Effector memory CD8-positive, alpha-beta T cell (primary cell): ENCODE results near the gene RUFY2.

Experiments
- ATAC-seq: fragments of 150-1000 bp; cut with Tn5 transposase; replicated peaks from 2 replicates; pipeline ENCODE4 v1.10.0; 2021; ENCODE audit warnings: mild to moderate bottlenecking, moderate library complexity
- DNase-seq, 3 experiments: peaks; one replicate each; pipeline ENCODE4 v3.0.0; 2021
- H3K27ac Mint-ChIP-seq, 2 donors: one replicate each; pipeline ENCODE4 v1.8.0; 2022; ENCODE audit warnings: mild to moderate bottlenecking in 2 of 2, mixed read lengths in 2 of 2, moderate library complexity in 2 of 2
- H3K27me3 Mint-ChIP-seq, 2 donors: one replicate each; pipeline ENCODE4 v1.8.0; 2022; ENCODE audit warnings: mixed read lengths in 2 of 2
- H3K36me3 Mint-ChIP-seq: one replicate; pipeline ENCODE4 v1.8.0; 2022; ENCODE audit warnings: mild to moderate bottlenecking, moderate library complexity, mixed read lengths; ENCODE audit not compliant: insufficient read depth
- H3K4me1 Mint-ChIP-seq, 2 donors: one replicate each; pipeline ENCODE4 v1.8.0; 2022; ENCODE audit warnings: low read depth in 2 of 2, mixed read lengths in 2 of 2
- H3K4me3 Mint-ChIP-seq, 2 donors: one replicate each; pipeline ENCODE4 v1.8.0; 2022; ENCODE audit warnings: mild to moderate bottlenecking in 2 of 2, mixed read lengths in 2 of 2, moderate library complexity in 2 of 2
- H3K9me3 Mint-ChIP-seq, 2 donors: one replicate each; pipeline ENCODE4 v1.8.0; 2022; ENCODE audit warnings: mixed read lengths in 2 of 2

Gene RUFY2

DNA sequence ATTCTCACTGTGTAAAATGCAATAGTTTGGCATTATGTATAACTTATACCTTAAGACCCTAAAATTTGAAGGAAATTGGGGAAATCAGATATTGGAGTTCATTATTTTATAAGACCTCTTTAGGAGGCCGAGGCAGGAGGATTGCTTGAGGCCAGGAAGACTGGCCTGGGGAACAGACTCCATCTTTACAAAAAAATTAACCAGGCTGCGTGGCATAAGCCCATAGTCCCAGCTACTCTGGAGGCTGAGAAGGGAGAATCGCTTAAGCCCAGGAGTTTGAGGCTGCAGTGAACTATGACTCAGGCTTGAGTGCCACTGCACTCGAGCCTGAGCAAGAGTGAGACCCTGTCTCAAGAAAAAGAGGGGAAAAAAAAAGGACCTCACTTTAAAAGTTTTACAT lies 60.3 kb downstream of the RUFY2 start:
- H3K27me3 Mint-ChIP-seq = no peaks in the 10 kb centered on the region
- no peaks in the 10 kb centered on the region for H3K9me3 Mint-ChIP-seq
- H3K27ac Mint-ChIP-seq = peak overlapping the region in 1 of 2 donors; percentile 78
- DNase-seq (no peak), ATAC-seq (no peak)
- H3K4me3 Mint-ChIP-seq = no peak overlapping the region
- peaks cover 1 to 6% of the 10 kb centered on the region in 2 donors for H3K4me1 Mint-ChIP-seq
- H3K36me3 Mint-ChIP-seq = peaks cover 75% of the 10 kb centered on the region

- H3K36me3 Mint-ChIP-seq = peaks cover 76% of the 10 kb centered on the region
Observed at GRCh38 chr10:68345621-68346020, 61.5 kb downstream of the RUFY2 start.

DNA sequence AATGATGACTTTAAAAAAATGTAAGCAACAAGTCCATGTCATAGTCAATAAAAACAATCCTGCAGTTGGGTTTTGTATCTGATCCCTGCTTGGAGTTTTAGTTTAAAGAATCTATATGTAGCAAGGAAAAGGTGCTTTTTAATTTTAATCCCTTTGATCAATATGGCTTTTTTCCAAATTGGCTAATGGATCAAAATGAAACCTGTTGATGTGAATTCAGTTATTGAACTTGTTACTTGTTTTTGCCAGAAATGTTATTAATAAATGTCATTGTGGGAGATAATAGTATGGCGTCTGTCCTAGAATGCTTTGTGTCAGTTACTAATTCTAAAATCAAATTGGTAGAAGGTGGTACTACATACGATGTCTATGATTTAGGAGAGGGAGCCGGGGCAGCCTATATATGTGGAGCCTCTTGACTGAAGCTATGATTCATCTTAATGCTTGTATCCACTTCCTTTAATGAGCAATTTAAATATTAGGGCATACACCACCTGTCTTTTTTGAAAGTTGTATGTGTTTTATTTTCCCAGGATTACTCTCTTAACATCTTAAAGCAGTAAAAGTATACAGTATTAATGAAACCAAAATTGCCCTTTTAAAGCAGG lies 64.1 kb downstream of the RUFY2 start:
- Mint-ChIP-seq H3K27me3 (no peaks in the 10 kb centered on the region), H3K36me3 (peaks cover 94% of the 10 kb centered on the region), H3K27ac (no peak overlapping the region), H3K4me1 (peaks cover 7 to 13% of the 10 kb centered on the region in 2 donors), H3K9me3 (no peaks in the 10 kb centered on the region), H3K4me3 (no peak overlapping the region)
- no peak for ATAC-seq
- no peak for DNase-seq

More at GRCh38 chr10:68345621-68346020, 61.5 kb downstream of the RUFY2 start:
- DNase-seq (no peak), ATAC-seq (no peak)
- H3K9me3 Mint-ChIP-seq = no peaks in the 10 kb centered on the region
- peaks cover 6 to 8% of the 10 kb centered on the region in 2 donors for H3K4me1 Mint-ChIP-seq
- H3K27me3 Mint-ChIP-seq = no peaks in the 10 kb centered on the region
- no peak overlapping the region for H3K4me3 Mint-ChIP-seq
- peak overlapping the region; percentile 76 to 78 for H3K27ac Mint-ChIP-seq

- Mint-ChIP-seq H3K27ac (peak overlapping the region; percentile 44 to 58), H3K4me1 (peaks cover 26 to 38% of the 10 kb centered on the region in 2 donors), H3K9me3 (no peaks in the 10 kb centered on the region), H3K27me3 (no peaks in the 10 kb centered on the region), H3K36me3 (peaks cover 84% of the 10 kb centered on the region), H3K4me3 (no peak overlapping the region)
- DNase-seq = no peak
- ATAC-seq = no peak
Observed at GRCh38 chr10:68340358-68341080, 66.6 kb downstream of the RUFY2 start.

DNA sequence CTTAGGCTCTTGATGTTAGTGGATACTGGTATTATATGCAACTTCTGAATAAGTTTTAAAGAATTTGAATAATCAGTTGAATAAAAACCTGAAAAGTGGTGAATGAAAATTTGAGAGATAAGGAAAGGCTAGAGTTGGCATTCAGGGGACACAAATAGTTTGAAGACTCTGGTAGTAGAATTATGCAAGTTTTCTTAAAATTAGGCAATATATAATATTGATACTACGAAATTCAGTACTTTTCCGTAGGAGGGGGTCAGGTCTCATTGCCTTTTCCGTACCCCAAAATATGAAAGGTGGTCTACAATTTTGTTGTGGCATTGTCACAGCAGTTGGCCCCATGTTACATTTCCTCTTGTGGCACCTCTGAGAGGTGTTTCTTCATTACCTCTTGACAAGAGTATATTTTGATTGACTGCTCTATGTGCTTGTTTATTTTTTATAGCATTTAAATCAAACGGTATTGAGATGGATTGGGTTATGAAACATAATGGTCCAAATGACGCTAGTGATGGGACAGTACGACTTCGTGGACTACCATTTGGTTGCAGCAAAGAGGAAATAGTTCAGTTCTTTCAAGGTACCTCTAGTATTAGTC lies 70.2 kb downstream of the RUFY2 start:
- H3K36me3 Mint-ChIP-seq = peaks cover 63% of the 10 kb centered on the region
- H3K9me3 Mint-ChIP-seq = no peaks in the 10 kb centered on the region
- DNase-seq = no peak
- H3K27me3 Mint-ChIP-seq = no peaks in the 10 kb centered on the region
- ATAC-seq = no peak
- H3K4me1 Mint-ChIP-seq = peaks cover 39 to 60% of the 10 kb centered on the region in 2 donors
- H3K27ac Mint-ChIP-seq = peak overlapping the region; percentile 99 to 100
- H3K4me3 Mint-ChIP-seq = peak overlapping the region; percentile 98 to 99

DNA sequence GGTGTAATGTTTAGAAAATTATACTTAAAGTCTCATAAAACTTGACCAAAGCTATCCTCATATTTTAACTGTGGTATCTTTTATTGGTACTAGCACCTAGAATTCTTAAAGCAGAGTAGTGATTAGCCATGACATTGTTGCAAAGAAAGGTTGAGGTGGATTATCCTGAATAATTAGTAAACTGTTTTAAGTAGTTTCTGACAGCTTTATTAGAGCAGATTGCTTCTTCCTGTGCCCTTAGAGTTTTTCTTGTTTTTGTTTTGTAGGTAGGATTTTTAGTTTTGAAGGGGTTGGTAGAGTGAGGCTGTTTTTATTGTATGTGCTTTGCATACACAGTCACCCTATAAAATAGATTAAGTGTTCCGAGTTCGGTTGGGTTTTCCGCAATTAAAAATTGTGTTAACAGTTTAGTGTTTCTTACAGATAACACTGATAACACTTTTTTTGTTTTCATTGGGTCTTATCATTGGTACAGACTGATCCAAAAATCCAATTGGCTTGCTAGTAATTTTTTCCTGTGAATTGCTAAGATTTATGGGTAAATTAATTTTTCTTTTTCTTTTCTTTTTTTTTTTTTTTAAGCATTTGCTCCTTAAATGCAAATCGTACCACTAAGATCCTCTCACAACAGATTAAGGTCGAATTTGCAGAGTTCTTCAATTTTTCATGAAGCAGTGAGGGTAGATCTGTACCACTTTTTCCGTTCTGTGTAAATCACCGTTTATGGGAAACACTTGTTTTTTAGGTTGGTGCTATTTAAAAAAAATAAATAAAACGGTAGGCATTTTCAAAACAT lies 72.2 kb downstream of the RUFY2 start:
- DNase-seq = no peak
- Mint-ChIP-seq H3K4me3 (peak overlapping the region; percentile 98 to 99), H3K27ac (peak overlapping the region; percentile 99 to 100), H3K36me3 (peaks cover 55% of the 10 kb centered on the region), H3K9me3 (no peaks in the 10 kb centered on the region), H3K27me3 (no peaks in the 10 kb centered on the region), H3K4me1 (peaks cover 48 to 64% of the 10 kb centered on the region in 2 donors)
- ATAC-seq = no peak

GRCh38 chr10:68333440-68334431 lies 73.3 kb downstream of the RUFY2 start:
- Mint-ChIP-seq H3K4me1 (peaks cover 47 to 64% of the 10 kb centered on the region in 2 donors), H3K4me3 (peak overlapping the region; percentile 98 to 99), H3K27me3 (no peaks in the 10 kb centered on the region), H3K36me3 (peaks cover 43% of the 10 kb centered on the region), H3K27ac (peak overlapping the region; percentile 99 to 100), H3K9me3 (no peaks in the 10 kb centered on the region)
- ATAC-seq (no peak), DNase-seq (no peak)

GRCh38 chr10:68333058-68333395 lies 74.0 kb downstream of the RUFY2 start:
- Mint-ChIP-seq H3K36me3 (peaks cover 36% of the 10 kb centered on the region), H3K4me3 (peak overlapping the region; percentile 98 to 99), H3K9me3 (no peaks in the 10 kb centered on the region), H3K27ac (peak overlapping the region; percentile 99 to 100), H3K4me1 (peaks cover 44 to 59% of the 10 kb centered on the region in 2 donors), H3K27me3 (no peaks in the 10 kb centered on the region)
- no peak for ATAC-seq
- no peak for DNase-seq

DNA sequence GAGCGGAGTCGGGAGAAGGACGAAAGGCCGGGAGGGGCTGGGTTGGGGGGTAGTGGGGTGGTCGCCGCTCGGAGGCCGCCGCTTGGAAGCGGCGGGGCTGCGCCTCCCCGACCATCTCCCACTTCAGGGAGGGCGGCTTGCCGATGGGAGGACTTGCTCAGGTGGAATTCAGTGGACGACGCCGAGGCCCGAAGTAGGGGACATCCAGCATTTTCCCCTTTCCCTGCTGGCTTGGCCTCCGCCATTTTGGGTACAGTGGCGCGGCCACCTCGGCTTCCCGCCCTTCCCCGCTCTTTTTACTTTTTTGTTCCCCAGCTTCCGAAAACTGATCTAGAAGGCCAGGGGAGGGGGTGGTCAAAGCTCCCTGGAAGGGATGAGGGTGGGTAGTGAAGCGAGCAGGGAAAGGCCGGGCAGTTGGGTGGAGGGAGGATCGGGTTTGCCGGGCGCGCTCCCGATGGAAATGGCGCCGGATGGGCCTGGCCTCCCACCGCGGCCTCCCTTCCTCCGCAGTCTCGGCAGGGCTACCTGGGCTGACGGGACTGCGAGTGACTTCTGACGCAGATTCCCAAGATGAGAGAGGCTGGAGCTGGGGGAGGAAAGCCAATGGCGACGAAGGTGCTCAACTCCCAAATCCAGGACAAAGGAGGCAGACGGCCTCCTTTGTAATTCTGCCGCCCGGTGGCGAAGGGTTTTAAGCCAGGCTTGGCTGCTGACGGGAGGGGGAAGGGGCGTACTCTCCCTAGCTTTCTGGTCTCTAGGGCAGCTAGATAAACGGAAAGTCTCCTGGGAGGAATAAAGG lies 74.6 kb downstream of the RUFY2 start, which contains the start of gene PBLD:
TSS of gene PBLD (minus strand) at position 670 of the 799 bp plus-strand sequence. CDS start 26,084 bp downstream, outside the sequence.
- H3K4me3 Mint-ChIP-seq = peak within 1 kb of the TSS; percentile 98 to 99
- no peaks in the 10 kb centered on the region for H3K9me3 Mint-ChIP-seq
- peak within 1 kb of the TSS; percentile 99 to 100 for H3K27ac Mint-ChIP-seq
- peaks cover 40 to 54% of the 10 kb centered on the region in 2 donors for H3K4me1 Mint-ChIP-seq
- ATAC-seq (peak; percentile 9), DNase-seq (peak; percentile 31 to 52 (median 39))
- no peaks in the 10 kb centered on the region for H3K27me3 Mint-ChIP-seq
- H3K36me3 Mint-ChIP-seq = peaks cover 31% of the 10 kb centered on the region

GRCh38 chr10:68331455-68332258 lies 75.4 kb downstream of the RUFY2 start, which contains the start of gene HNRNPH3:
HNRNPH3 (plus strand) TSS chr10:68332064; CDS start chr10:68337222, 5,158 bp downstream.
- Mint-ChIP-seq H3K4me3 (peak within 1 kb of the TSS; percentile 98 to 99), H3K27me3 (no peaks in the 10 kb centered on the region), H3K36me3 (peaks cover 28% of the 10 kb centered on the region), H3K9me3 (no peaks in the 10 kb centered on the region), H3K4me1 (peaks cover 35 to 46% of the 10 kb centered on the region in 2 donors), H3K27ac (peak within 1 kb of the TSS; percentile 99 to 100)
- ATAC-seq (peak; percentile 84), DNase-seq (peak; percentile 98 to 99 (median 98))

DNA sequence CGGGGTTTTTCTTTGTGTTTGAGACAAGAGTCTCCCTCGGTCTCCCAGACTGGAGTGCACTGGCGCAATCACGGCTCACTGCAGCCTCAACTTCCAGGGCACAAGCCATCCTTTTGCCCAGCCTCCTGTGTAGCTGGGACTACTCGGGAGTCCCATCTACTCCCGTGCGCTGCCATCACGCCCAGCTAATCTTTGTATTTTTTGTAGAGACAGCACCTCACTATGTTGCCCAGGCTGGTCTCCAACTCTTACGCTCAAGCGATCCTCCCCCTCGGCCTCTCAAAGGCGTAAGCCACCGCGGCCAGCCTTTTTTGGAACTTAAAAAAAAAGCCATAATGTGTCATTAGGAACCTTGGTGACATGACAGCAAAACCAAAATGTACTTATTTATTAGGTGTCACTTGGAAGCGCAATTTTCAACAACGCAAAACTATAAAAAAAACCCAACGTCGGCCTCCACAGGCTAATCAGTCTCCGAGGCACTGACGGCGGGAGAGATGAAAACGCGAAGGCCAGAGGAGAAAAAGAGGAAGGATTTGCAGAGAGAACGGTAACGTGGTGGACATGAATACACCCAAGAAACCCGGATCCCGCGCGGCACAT lies 76.1 kb downstream of the RUFY2 start:
- Mint-ChIP-seq H3K36me3 (peaks cover 28% of the 10 kb centered on the region), H3K4me1 (peaks cover 30 to 39% of the 10 kb centered on the region in 2 donors), H3K27ac (peak overlapping the region; percentile 99 to 100), H3K27me3 (no peaks in the 10 kb centered on the region), H3K4me3 (peak overlapping the region; percentile 98 to 99), H3K9me3 (no peaks in the 10 kb centered on the region)
- ATAC-seq (no peak), DNase-seq (peak in 1 of 3 experiments; percentile 3)
